Keratinocyte (primary cell): ENCODE measurements around the gene ETNK1. TPM values are rescaled to one million over a fixed set of nuclear protein-coding genes. Genes with fewer than 3 reads are reported as not detected.

Source experiments
- DNase-seq: peaks from one replicate; pipeline ENCODE4 v3.0.0-alpha.2; 2011; ENCODE audit warnings: low read depth, missing footprints, low spot score
- FAIRE-seq: peaks from 2 replicates; lab custom pipeline; 2011; peaks lifted over from hg19 to GRCh38; lab: Jason Lieb, UNC
- H2AFZ ChIP-seq: 2 replicates; pipeline ENCODE4 v1.6.0; 2012; ENCODE audit warnings: low read length, control low read depth, inconsistent platforms; ENCODE audit not compliant: control insufficient read depth
- H3K27ac ChIP-seq: 2 replicates; pipeline ENCODE4 v1.5.1; 2011; ENCODE audit warnings: low read length; ENCODE audit not compliant: control insufficient read depth, insufficient read depth
- H3K27me3 ChIP-seq: 3 replicates; pipeline ENCODE4 v1.6.0; 2011; ENCODE audit warnings: low read length; ENCODE audit not compliant: control insufficient read depth, insufficient read depth; ENCODE audit errors: extremely low read depth
- H3K36me3 ChIP-seq, 2 experiments: 2 replicates in 1 of 2; 3 replicates in 1 of 2; pipeline ENCODE4 v1.5.1; 2011; ENCODE audit warnings: low read length in 2 of 2, mild to moderate bottlenecking in 1 of 2; ENCODE audit not compliant: control insufficient read depth in 2 of 2, insufficient read depth in 2 of 2; ENCODE audit errors: extremely low read depth in 1 of 2
- H3K4me1 ChIP-seq: 3 replicates; pipeline ENCODE4 v1.5.1; 2011; ENCODE audit warnings: low read length; ENCODE audit not compliant: control insufficient read depth, insufficient read depth; ENCODE audit errors: extremely low read depth
- H3K4me2 ChIP-seq: 3 replicates; pipeline ENCODE4 v1.6.0; 2011; ENCODE audit warnings: low read depth, low read length; ENCODE audit not compliant: control insufficient read depth, insufficient read depth; ENCODE audit errors: extremely low read depth
- H3K4me3 ChIP-seq, 3 experiments: fragments of 200-600 bp in 1 of 3; sonication (generic) in 1 of 3; 2 replicates in 2 of 3; 3 replicates in 1 of 3; pipeline ENCODE4 v1.5.1; 2011 to 2016; ENCODE audit warnings: low read length in 3 of 3, mild to moderate bottlenecking in 3 of 3, control low read depth in 2 of 3, inconsistent platforms in 1 of 3, low read depth in 1 of 3, mixed read lengths in 1 of 3, mixed run types in 1 of 3, moderate library complexity in 1 of 3; ENCODE audit not compliant: control insufficient read depth in 2 of 3, insufficient read depth in 2 of 3; ENCODE audit errors: extremely low read depth in 1 of 3
- H3K79me2 ChIP-seq: 2 replicates; pipeline ENCODE4 v1.6.0; 2012; ENCODE audit warnings: low read length; ENCODE audit not compliant: control insufficient read depth, insufficient read depth
- H3K9ac ChIP-seq: 3 replicates; pipeline ENCODE4 v1.6.0; 2011; ENCODE audit warnings: low read length; ENCODE audit not compliant: control insufficient read depth, insufficient read depth; ENCODE audit errors: extremely low read depth
- H3K9me1 ChIP-seq: 3 replicates; pipeline ENCODE4 v1.6.0; 2011; ENCODE audit warnings: low read length; ENCODE audit not compliant: control insufficient read depth, insufficient read depth; ENCODE audit errors: extremely low read depth
- H3K9me3 ChIP-seq: 2 replicates; pipeline ENCODE4 v1.5.1; 2012; ENCODE audit warnings: low read depth, low read length; ENCODE audit not compliant: control insufficient read depth
- H4K20me1 ChIP-seq: 3 replicates; pipeline ENCODE4 v1.6.0; 2011; ENCODE audit warnings: low read length; ENCODE audit not compliant: control insufficient read depth, insufficient read depth; ENCODE audit errors: extremely low read depth
- EZH2 ChIP-seq: IDR thresholded peaks from one replicate; pipeline ENCODE4 v1.6.1; 2012; ENCODE audit warnings: inconsistent platforms, mild to moderate bottlenecking, low read length, moderate library complexity
- dilution Hi-C: fragments of 300-500 bp; cut with MboI; formaldehyde crosslinking; loops from one replicate; pipeline ENCODE4 v1.7.0; 2020; ENCODE audit warnings: low sequenced_read_pairs; ENCODE audit not compliant: extremely low pct_ligation_motif_present
- polyA plus RNA-seq, 5 experiments: library from polyadenylated mRNA; depleted of rRNA in 3 of 5; stranded (reverse) in 3 of 5; stranded (forward) in 1 of 5; unstranded in 1 of 5; fragments of >200 nt; gene quantifications; 1 replicate in 1 of 5; 2 replicates in 3 of 5; 3 replicates in 1 of 5; pipeline versions ENCODE4 v1.2.1 to v1.2.3, GENCODE V29; 2011 to 2012; ENCODE audit warnings: missing spikeins in 2 of 5, low read depth in 1 of 5, low replicate concordance in 1 of 5
- TF ChIP-seq, protein P1 (sequence below), 3 experiments: IDR thresholded peaks in 1 of 3; conservative IDR thresholded peaks in 1 of 3; optimal IDR thresholded peaks in 1 of 3; 2 replicates in 2 of 3; 3 replicates in 1 of 3; pipeline versions ENCODE3 to v1.5.1; 2011; ENCODE audit warnings: low read length in 3 of 3, mild to moderate bottlenecking in 3 of 3, moderate library complexity in 2 of 3, control low read depth in 1 of 3, inconsistent platforms in 1 of 3; ENCODE audit not compliant: insufficient read depth in 2 of 3; ENCODE audit errors: extremely low read depth in 1 of 3

The ETNK1 gene
- polyA plus RNA-seq, 1 donor (not counting 4 experiments of a cell fraction or from before 2014, with no cell fraction given), result 20.3 TPM

DNA sequence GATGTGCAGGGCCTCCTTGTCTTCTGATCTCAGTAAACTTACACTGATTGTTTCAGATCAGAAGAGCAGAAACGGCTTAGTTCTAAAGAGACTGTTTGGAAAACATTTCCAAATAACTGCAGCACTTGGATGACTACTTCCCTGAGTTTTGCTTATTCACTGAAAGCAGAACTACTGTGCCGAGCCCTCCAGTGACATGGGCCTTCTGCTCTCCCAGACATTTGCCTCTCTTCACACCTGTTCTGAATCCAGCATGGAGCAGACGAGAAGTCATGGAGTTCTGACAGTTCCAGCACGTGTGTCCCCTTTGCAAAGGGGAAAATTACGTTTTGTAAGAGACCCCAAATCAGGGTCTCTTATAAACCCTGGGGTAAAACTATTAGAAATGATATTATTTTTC lies 31.4 kb downstream of the ETNK1 start:
- no peaks in the 10 kb centered on the region for H3K9me1 ChIP-seq
- no peaks in the 10 kb centered on the region for H4K20me1 ChIP-seq
- no peak overlapping the region for H3K4me2 ChIP-seq
- H3K9ac ChIP-seq, result no peak overlapping the region
- H3K4me3 ChIP-seq, result no peak overlapping the region
- peak overlapping the region; percentile 42 for H3K27ac ChIP-seq
- no peak for TF ChIP-seq EZH2
- TF ChIP-seq, protein P1, sequence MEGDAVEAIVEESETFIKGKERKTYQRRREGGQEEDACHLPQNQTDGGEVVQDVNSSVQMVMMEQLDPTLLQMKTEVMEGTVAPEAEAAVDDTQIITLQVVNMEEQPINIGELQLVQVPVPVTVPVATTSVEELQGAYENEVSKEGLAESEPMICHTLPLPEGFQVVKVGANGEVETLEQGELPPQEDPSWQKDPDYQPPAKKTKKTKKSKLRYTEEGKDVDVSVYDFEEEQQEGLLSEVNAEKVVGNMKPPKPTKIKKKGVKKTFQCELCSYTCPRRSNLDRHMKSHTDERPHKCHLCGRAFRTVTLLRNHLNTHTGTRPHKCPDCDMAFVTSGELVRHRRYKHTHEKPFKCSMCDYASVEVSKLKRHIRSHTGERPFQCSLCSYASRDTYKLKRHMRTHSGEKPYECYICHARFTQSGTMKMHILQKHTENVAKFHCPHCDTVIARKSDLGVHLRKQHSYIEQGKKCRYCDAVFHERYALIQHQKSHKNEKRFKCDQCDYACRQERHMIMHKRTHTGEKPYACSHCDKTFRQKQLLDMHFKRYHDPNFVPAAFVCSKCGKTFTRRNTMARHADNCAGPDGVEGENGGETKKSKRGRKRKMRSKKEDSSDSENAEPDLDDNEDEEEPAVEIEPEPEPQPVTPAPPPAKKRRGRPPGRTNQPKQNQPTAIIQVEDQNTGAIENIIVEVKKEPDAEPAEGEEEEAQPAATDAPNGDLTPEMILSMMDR (optimal IDR thresholded peaks at IDR 0.05 in 1 of 3, IDR thresholded peaks at IDR 0.05 in 1 of 3, conservative IDR thresholded peaks at IDR 0.05 in 1 of 3; ENCODE audit: extremely low read depth in 1 of 3, insufficient read depth in 2 of 3, low read length in 3 of 3), result no peak
- no peaks in the 10 kb centered on the region for H3K36me3 ChIP-seq
- peaks cover 21% of the 10 kb centered on the region for H3K79me2 ChIP-seq
- FAIRE-seq, result no peak
- H3K27me3 ChIP-seq, result no peaks in the 10 kb centered on the region
- DNase-seq, result no peak
- peaks cover 44% of the 10 kb centered on the region for H3K4me1 ChIP-seq
- dilution Hi-C loops, result no loop called here
- H2AFZ ChIP-seq, result no peak overlapping the region
- no peaks in the 10 kb centered on the region for H3K9me3 ChIP-seq

DNA sequence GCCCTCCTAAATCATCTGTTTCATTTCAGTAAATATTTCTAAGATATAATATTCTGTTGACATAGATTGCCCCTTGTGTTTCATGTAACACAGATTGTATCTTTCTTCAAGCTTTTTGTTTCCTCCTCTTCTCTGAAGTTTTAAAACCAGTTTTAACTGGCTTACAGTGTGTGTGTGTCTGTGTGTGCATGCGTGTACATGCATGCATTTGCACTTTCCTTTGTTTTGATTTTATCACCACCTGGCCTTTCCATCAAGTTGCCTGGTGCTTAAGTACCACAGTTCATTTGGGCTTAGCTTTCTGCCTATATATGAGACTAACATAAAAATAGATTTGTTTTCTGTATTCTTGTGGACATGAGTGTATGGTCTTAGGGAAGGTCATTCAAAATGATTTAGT lies 31.9 kb downstream of the ETNK1 start:
- peaks cover 44% of the 10 kb centered on the region for H3K4me1 ChIP-seq
- no peak overlapping the region for H3K9ac ChIP-seq
- H2AFZ ChIP-seq, result no peak overlapping the region
- DNase-seq (no peak), FAIRE-seq (peak; percentile 67)
- dilution Hi-C loops, result no loop called here
- no peak overlapping the region for H3K4me3 ChIP-seq
- no peak for TF ChIP-seq EZH2
- TF ChIP-seq, protein P1 (optimal IDR thresholded peaks at IDR 0.05 in 1 of 3, IDR thresholded peaks at IDR 0.05 in 1 of 3, conservative IDR thresholded peaks at IDR 0.05 in 1 of 3; ENCODE audit: extremely low read depth in 1 of 3, insufficient read depth in 2 of 3, low read length in 3 of 3), result no peak
- H3K4me2 ChIP-seq, result no peak overlapping the region
- H3K36me3 ChIP-seq, result no peaks in the 10 kb centered on the region
- H4K20me1 ChIP-seq, result no peaks in the 10 kb centered on the region
- no peaks in the 10 kb centered on the region for H3K27me3 ChIP-seq
- no peaks in the 10 kb centered on the region for H3K9me3 ChIP-seq
- H3K9me1 ChIP-seq, result no peaks in the 10 kb centered on the region
- H3K27ac ChIP-seq, result peak overlapping the region; percentile 75
- peaks cover 21% of the 10 kb centered on the region for H3K79me2 ChIP-seq
